Measurements from ENCODE around the gene CTAG1B. TPM values are rescaled to one million over a fixed set of nuclear protein-coding genes. Genes with fewer than 3 reads are reported as not detected.
"Not testable (repeated sequence)": the region's sequence is repeated elsewhere in the genome, so short reads cannot be mapped to it uniquely, and the experiment has no call there.

Gene CTAG1B
- total RNA-seq = not detected

DNA sequence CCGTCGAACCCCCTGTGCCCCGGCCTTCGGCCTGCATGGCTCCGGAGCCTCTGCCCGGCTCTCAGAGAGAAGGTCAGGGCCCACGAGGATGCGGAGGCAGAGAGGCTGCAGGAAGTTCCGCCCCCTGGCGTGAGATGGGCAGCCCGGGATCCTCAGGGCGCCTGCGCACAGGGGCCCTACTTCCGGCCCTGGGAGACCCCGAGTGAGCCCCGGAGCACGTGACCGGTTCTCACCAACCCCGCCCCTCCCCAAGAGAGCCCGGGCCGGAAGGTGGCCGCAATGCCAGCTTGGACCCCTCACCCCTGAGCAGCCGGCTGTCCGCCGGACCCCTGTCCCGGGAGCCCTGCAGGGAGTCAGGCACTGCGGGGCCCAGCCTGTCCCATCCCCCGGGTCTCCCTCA lies at the start of gene CTAG1B:
Gene CTAG1B, minus strand, starts transcription at position 101 of the 400 bp plus-strand sequence. Its CDS starts 64 bp downstream, at position 37.
- not testable (repeated sequence) for DNase-seq (ENCODE audit: low spot score in 2 of 2); H3K36me3 Mint-ChIP-seq; ATAC-seq; H3K9me3 Mint-ChIP-seq; H3K27ac Mint-ChIP-seq

DNA sequence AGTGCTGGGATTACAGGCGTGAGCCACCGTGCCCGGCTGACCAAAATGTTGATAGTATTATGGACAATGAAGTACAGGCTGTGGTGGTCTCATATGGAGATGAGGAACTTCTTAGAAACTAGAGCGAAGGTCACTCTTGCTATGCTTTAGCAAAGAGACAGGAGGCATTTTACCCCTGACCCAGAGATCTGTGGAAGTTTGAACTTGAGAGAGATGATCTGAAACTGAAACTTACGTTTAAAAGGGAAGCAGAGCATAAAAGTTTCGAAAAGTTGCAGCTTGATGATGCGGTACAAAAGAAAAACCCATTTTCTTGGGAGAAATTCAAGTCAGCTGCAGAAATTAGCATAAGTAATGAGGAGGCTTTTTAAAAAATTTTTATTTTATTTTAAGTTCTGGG lies 42.8 kb upstream of the CTAG1B start:
- peaks cover 5% of the 10 kb centered on the region in 2 donors for H3K9me3 Mint-ChIP-seq
- no peaks in the 10 kb centered on the region for H3K36me3 Mint-ChIP-seq
- DNase-seq (ENCODE audit: low spot score in 2 of 2) = no peak
- no peak for ATAC-seq
- H3K27ac Mint-ChIP-seq = no peak overlapping the region

DNA sequence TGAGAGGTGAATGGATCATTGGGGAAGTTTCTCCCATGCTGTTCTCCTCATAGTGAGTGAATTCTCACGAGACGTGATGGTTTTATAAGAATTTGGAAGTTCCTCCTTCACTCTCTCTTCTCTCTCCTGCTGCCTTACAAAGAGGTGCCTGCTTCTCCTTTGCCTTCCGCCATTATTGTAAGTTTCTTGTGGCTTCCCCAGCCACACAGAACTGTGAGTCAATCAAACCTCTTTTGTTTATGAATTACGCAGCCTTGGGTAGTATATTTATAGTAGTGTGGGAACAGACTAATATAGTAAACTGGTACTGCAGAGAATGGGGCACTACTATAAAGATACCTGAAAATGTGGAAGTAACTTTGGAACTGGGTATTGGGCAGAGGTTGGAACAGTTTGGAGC lies 42.1 kb upstream of the CTAG1B start:
- ATAC-seq (no peak), DNase-seq (ENCODE audit: low spot score in 2 of 2) (no peak)
- H3K36me3 Mint-ChIP-seq = no peaks in the 10 kb centered on the region
- peaks cover 5% of the 10 kb centered on the region in 2 donors for H3K9me3 Mint-ChIP-seq
- peak overlapping the region in 1 of 2 donors; percentile 82 for H3K27ac Mint-ChIP-seq

DNA sequence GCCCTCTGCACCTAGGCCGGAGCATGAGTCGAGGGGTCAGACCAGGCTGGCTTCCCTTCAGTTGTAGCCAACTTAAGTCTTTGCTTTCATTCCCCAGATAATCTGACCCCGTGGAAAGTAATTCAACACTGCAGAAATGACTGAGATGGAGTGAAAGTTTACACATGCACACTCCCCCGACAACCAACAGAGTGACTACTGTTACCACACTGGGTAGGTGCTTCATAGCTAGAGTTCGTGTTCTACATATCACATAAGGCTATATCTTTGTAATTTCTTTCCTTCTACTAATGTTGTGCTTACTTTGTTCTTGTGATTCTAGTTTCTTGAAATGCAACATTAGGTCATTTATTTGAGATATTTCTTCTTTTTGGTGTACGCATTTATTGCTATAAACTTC lies 41.5 kb upstream of the CTAG1B start:
- Mint-ChIP-seq H3K9me3 (peaks cover 5% of the 10 kb centered on the region in 2 donors), H3K36me3 (no peaks in the 10 kb centered on the region), H3K27ac (no peak overlapping the region)
- ATAC-seq = peak in 1 of 2 donors; percentile 72
- no peak for DNase-seq (ENCODE audit: low spot score in 2 of 2)

DNA sequence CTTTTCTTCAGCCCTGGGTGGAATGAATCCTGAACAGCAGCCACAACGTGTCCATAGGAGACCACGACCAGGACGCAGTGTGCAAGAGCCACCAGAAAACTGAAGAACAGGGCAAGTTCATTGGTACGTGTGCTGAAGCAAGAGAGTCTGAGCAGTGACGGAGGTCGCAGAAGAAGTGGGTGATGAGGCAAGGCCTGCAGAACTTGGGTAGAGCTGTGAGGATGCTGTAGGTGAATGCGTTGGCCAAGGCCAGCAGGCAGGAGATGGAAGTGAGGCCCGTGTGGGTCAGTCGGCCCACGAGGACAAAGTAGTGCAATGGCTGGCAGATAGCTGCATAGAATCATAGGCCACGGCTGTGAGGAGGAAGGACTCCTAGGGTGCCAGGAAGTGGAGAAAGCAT lies 39.9 kb upstream of the CTAG1B start:
- H3K36me3 Mint-ChIP-seq = no peaks in the 10 kb centered on the region
- H3K27ac Mint-ChIP-seq = no peak overlapping the region
- no peak for ATAC-seq
- no peak for DNase-seq (ENCODE audit: low spot score in 2 of 2)
- H3K9me3 Mint-ChIP-seq = peaks cover 0 to 5% of the 10 kb centered on the region in 2 donors

DNA sequence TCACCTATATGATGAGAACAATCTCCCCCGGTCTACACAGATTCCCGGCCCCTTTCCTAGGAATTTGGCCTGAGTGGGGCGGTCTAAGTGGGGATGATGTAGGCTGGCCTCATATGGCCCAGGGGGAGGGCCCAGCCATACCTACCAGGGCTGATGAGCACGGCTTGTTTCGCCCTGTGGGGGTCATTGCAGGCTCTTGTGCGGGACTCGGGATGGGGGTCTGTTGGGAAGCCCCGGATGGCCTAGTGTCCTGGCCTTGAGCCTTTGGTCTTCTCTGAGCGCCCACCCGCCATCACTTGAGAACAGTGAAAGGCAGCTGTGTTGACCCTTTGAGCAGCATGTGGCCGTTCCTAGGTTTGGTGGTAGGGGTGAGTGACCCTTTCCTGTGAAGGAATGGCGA lies 39.1 kb upstream of the CTAG1B start:
- no peak for ATAC-seq
- H3K9me3 Mint-ChIP-seq = no peaks in the 10 kb centered on the region

DNA sequence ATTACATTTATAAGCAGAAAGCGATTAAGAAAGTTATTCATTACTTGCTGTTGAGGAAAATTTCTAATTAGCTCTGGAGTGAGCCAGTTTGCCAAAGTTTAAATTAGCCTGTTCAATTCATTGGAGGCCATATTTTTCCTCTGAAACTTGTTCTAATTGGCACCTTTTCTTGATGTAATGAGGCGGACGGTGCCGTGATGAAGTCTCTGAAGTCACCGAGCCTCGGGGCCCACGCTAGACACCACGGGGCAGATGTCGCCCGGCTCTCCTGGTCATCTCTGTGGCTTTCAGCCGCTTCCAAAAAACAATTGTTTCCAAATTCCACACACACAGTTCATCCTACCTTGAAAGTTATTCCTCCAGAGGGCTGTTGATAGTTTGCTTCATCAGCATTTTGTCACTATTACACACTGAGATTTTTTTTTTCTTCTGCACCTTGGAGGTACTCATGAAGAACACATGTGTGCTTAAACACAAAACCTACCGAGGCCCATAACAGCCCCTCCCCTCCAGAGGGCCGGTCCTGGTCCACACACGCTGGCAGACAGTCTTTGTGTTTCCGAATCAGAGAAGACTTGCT lies 38.2 kb upstream of the CTAG1B start:
- ATAC-seq = no peak
- no peak for DNase-seq (ENCODE audit: low spot score in 2 of 2)
- Mint-ChIP-seq H3K36me3 (no peaks in the 10 kb centered on the region), H3K27ac (no peak overlapping the region), H3K9me3 (no peaks in the 10 kb centered on the region)

More for the DNA sequence above, 39.1 kb upstream of the CTAG1B start:
- no peak for DNase-seq (ENCODE audit: low spot score in 2 of 2)
- Mint-ChIP-seq H3K36me3 (no peaks in the 10 kb centered on the region), H3K27ac (no peak overlapping the region)

DNA sequence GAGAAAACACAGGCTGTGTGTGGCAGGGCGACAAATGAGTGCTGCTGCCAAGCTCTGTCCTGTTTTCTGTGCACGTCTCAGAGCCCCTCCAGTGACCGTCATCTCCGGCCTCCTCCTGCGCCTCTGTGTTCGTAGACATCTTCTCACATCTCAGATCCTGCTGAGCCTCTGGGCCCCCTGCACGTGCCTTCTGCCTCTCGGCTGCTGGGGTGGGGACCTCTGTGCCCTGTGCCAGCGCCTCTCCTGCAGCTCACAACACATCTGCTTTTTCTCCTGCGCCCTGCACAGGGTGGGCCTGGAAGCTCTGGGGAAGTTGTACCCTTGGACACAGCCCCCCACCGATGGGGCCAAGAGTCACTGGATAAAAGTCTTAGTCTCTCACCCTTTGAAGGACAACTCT lies 36.7 kb upstream of the CTAG1B start:
- Mint-ChIP-seq H3K27ac (no peak overlapping the region), H3K36me3 (no peaks in the 10 kb centered on the region), H3K9me3 (no peaks in the 10 kb centered on the region)
- no peak for ATAC-seq
- DNase-seq (ENCODE audit: low spot score in 2 of 2) = no peak

DNA sequence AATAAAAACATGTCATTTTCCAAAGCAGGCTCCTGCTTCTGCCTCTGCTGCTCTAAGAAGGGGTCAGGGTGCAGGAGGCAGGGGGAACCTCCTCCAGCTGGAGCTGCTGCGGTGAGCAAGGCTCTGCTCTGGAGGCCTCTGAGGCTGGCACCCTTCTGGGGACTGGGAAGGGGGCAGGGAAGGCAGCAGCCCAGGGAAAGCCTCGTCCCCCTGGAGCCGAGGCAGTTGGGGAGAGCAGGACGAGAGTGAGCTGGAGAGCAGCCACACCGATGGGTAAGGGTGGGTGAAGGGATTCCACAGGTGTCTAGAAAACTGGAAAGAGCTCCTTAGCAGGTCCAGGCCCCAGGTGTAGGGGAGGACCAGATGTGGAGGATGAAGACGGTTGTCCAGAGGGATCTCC lies 36.3 kb upstream of the CTAG1B start:
- H3K27ac Mint-ChIP-seq = no peak overlapping the region
- no peaks in the 10 kb centered on the region for H3K36me3 Mint-ChIP-seq
- H3K9me3 Mint-ChIP-seq = no peaks in the 10 kb centered on the region
- DNase-seq (ENCODE audit: low spot score in 2 of 2) = no peak
- no peak for ATAC-seq

DNA sequence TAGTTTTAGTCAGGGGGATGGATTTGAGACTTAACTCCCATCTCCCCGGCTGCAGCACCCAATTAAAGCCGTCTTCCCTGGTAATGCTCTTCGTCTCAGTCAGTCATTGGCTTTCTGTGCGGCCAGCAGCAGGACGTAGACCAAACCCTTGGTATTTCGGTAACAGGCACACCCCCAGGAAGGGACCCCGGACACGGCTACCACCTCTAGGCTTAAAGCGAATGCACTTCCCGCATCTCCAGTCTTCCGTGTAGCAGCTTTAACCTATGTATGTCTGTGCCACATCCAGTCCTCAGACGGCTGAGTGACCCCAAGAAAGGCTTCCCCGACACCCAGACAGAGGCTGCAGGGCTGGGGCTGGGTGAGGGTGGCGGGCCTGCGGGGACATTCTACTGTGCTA lies 35.8 kb upstream of the CTAG1B start:
- DNase-seq (ENCODE audit: low spot score in 2 of 2) (no peak), ATAC-seq (no peak)
- H3K36me3 Mint-ChIP-seq = no peaks in the 10 kb centered on the region
- H3K9me3 Mint-ChIP-seq = no peaks in the 10 kb centered on the region
- peak overlapping the region in 1 of 2 donors; percentile 79 for H3K27ac Mint-ChIP-seq

DNA sequence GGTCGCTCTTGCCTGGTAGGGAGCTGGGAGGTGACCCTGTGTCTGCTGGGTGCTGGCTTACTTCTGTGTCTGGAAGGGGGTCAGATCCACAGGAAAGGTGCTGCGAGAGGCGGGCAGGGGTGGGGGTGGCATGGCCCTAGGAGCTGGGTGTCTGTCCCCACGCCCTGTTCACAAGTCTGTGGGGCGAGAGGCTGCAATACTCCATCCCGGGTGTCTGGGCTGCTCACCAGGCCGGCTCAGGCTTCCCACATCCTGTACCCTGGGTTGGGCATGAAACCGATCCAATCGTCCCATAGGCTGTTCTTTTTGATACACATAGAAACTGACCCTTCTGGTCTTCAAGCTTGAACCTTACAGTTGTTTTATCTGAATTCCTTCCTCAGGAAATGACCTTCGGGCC lies 35.3 kb upstream of the CTAG1B start:
- ATAC-seq = no peak
- Mint-ChIP-seq H3K9me3 (no peaks in the 10 kb centered on the region), H3K27ac (no peak overlapping the region), H3K36me3 (no peaks in the 10 kb centered on the region)
- no peak for DNase-seq (ENCODE audit: low spot score in 2 of 2)

DNA sequence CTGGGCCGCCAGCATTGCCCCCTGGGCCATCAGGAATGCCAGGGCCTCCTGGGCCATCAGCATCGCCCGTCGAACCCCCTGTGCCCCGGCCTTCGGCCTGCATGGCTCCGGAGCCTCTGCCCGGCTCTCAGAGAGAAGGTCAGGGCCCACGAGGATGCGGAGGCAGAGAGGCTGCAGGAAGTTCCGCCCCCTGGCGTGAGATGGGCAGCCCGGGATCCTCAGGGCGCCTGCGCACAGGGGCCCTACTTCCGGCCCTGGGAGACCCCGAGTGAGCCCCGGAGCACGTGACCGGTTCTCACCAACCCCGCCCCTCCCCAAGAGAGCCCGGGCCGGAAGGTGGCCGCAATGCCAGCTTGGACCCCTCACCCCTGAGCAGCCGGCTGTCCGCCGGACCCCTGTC lies 34.3 kb upstream of the CTAG1B start, which contains the start of gene CTAG2:
Gene CTAG2, minus strand, starts transcription at position 167 of the 400 bp plus-strand sequence. Its CDS starts 64 bp downstream, at position 103.
- not testable (repeated sequence) for H3K27ac Mint-ChIP-seq; H3K9me3 Mint-ChIP-seq; H3K36me3 Mint-ChIP-seq; DNase-seq (ENCODE audit: low spot score in 2 of 2); ATAC-seq

DNA sequence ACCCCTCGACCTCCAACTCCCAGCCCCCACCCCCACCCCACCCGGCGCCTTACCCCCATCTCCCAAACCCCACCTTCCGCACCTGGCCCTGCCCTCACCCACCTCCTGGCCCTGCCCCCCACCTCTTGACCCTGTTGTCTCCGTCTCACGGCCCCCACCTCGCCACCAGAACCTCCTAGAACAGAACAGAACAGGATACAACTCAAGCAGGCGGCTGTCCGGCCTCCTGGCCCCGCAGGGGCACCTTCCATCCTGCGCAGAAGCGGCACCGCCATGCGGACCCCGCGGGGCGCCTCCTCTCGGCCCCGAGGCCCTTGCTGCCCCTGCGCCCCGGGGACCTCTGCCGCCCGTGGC lies 33.9 kb upstream of the CTAG1B start:
- H3K27ac Mint-ChIP-seq = no peak overlapping the region
- no peaks in the 10 kb centered on the region for H3K36me3 Mint-ChIP-seq
- H3K9me3 Mint-ChIP-seq = no peaks in the 10 kb centered on the region
- ATAC-seq = no peak
- no peak for DNase-seq (ENCODE audit: low spot score in 2 of 2)

DNA sequence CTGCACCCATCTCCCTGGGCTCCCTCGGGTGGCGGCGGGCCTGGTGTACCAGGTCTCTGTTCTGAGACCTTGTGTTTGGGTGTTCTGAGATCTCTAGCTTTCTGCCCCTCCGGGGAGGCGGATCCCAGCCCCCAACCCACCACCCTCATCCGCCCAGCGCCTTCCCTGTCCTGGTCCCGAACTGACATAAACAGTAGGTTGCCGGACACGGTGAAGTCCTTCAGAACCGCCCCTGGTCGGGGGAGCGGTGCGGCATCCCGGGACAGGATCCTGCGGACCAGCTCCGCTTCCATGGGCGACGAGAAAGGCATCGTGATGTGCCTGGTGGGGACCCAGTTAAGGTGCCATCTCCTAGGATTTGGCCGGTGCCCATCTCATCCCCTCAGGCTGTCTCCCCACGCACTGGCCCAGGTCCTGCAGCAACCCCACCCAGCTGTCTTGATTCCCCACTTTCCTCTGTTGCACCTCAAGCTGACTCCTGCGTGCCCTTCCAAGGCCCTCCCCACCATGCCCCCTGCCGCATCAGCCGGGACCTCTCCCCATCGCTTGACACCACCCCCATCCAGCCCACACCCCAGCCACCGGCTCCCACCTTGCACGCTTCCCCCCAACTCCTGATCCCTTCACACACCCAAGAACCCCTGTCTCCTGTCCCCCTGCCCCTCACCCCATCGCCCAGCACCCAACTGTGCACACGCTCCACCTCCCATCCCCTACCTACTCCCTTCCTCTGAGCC lies 33.4 kb upstream of the CTAG1B start:
- H3K27ac Mint-ChIP-seq = no peak overlapping the region
- H3K36me3 Mint-ChIP-seq = no peaks in the 10 kb centered on the region
- H3K9me3 Mint-ChIP-seq = no peaks in the 10 kb centered on the region
- DNase-seq (ENCODE audit: low spot score in 2 of 2) (no peak), ATAC-seq (no peak)

DNA sequence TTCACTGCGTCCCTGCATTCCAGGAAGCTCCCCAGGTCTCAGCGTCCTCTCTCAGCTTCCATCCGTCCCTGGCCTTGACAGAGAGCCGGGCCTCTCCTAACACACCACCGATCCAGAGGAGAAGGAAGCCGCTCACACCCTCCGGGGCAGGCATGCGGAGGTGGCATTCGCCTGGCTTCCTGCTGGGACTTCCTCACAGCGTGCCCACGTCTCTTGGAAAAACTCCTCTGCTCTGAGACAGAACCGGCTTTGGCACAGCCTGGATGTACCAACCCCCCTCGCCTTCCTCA lies 31.1 kb upstream of the CTAG1B start:
- Mint-ChIP-seq H3K36me3 (no peaks in the 10 kb centered on the region), H3K27ac (no peak overlapping the region), H3K9me3 (no peaks in the 10 kb centered on the region)
- DNase-seq (ENCODE audit: low spot score in 2 of 2) (no peak), ATAC-seq (no peak)

DNA sequence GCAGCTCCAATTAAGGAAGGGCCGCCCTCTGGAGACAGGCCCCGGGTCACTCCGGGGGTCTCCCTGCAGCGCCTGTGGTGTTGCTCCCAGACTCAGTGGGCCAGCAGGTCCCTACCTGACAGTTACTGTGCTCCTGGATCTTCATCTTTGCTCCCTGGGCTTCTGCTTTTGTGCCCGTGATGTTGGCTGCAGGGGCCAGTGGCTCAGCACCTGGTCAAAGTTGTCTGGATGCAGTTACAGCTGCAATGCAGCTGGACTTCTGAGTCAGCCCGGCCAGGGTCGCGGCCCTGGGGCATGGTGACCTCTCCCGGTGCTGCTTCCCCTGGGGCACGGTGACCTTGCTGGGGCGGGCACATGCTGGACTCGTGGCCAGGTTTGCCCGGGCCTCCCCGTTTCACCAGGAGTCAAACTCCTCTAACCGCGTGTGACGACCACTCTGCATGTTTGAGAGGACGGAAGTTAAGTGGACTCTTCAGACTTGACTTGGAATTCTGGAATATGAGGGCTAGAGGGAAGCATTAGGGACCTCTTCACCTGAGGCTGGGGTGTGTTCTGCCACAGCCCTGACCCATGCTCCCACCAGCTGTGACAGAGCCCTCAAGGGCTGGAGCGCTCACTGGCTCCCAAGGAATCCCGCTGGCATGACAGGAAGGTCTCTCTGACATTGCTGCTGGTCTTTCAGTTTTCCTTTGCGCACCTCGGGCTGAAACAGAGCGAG lies 30.6 kb upstream of the CTAG1B start:
- no peaks in the 10 kb centered on the region for H3K36me3 Mint-ChIP-seq
- ATAC-seq = no peak

DNA sequence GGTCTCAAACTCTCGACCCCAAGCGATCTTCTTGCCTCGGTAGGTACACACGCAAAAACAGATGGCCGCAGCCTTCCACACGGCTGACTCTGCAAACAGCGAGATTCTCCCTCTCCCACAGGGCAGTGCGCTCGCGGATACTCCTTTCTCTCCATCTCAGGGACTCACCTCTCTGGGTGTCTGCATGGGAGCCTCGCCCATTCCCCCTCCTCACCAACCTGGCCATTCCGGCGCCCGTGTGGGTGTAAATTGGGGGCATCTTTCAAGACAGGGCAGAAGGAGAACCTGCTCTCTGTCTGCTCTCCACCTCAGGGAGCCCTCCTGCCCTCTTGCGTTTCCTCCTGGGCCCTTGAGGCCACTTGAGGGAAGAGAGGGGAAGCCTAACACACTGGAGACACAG lies 29.8 kb upstream of the CTAG1B start:
- no peaks in the 10 kb centered on the region for H3K36me3 Mint-ChIP-seq
- no peak for ATAC-seq
- DNase-seq (ENCODE audit: low spot score in 2 of 2) = no peak
- H3K9me3 Mint-ChIP-seq = no peaks in the 10 kb centered on the region
- H3K27ac Mint-ChIP-seq = no peak overlapping the region

More for the DNA sequence above, 30.6 kb upstream of the CTAG1B start:
- no peak for DNase-seq (ENCODE audit: low spot score in 2 of 2)
- H3K9me3 Mint-ChIP-seq = no peaks in the 10 kb centered on the region
- H3K27ac Mint-ChIP-seq = no peak overlapping the region

Measured in activated naive CD4-positive, alpha-beta T cell treated with anti-CD3 and anti-CD28 coated beads, Interleukin-2, amount 50 U/mL, for 72 hours (primary cell).